A549 (cell line): ENCODE results near the gene C1orf87. TPM values are rescaled to one million over a fixed set of nuclear protein-coding genes. Genes with fewer than 3 reads are reported as not detected.

Experiments used
- ATAC-seq, 2 experiments: fragments of 200-7000 bp in 1 of 2; fragments of >200 bp in 1 of 2; cut with Nextera tagmentation in 1 of 2; cut with Tn5 transposase in 1 of 2; 3 replicates each; pipeline versions ENCODE4 v1.8.0 to v1.9.1; 2018 to 2020; ENCODE audit warnings: mild to moderate bottlenecking in 1 of 2, moderate library complexity in 1 of 2
- CTCF ChIA-PET: fragments of 300-600 bp; sonication (Branson Sonifier 250); formaldehyde crosslinking; extraction: SDS; loops from one replicate; lab custom pipeline; 2021; ENCODE audit warnings: antibody characterized with exemption, inconsistent platforms; lab: Yijun Ruan, JAX
- POLR2A ChIA-PET: fragments of 350-600 bp; formaldehyde crosslinking; extraction: SDS; loops from one replicate; lab custom pipeline; 2021; ENCODE audit warnings: antibody characterized with exemption, inconsistent platforms; lab: Yijun Ruan, JAX
- DNase-seq, 2 experiments: peaks; one replicate each; pipeline versions ENCODE4 v3.0.0 to v3.0.0-alpha.2; 2011 to 2016; ENCODE audit warnings: low read depth in 1 of 2, low spot score in 1 of 2
- FAIRE-seq: peaks from 2 replicates; lab custom pipeline; 2011; peaks lifted over from hg19 to GRCh38; lab: Jason Lieb, UNC
- H3K27ac ChIP-seq, 2 experiments: fragments of >200 bp; sonication (Bioruptor Twin); formaldehyde crosslinking; 3 replicates each; pipeline ENCODE4 v1.5.1; 2016 to 2017
- H3K4me1 ChIP-seq: fragments of >200 bp; sonication (Bioruptor Twin); formaldehyde crosslinking; 3 replicates; pipeline ENCODE4 v1.6.1; 2016
- H3K4me2 ChIP-seq: fragments of >200 bp; sonication (Bioruptor Twin); formaldehyde crosslinking; 3 replicates; pipeline ENCODE4 v1.6.1; 2016
- H3K4me3 ChIP-seq: fragments of >200 bp; sonication (Bioruptor Twin); formaldehyde crosslinking; 3 replicates; pipeline ENCODE4 v1.5.1; 2016
- H3K9me3 ChIP-seq: fragments of >200 bp; sonication (Bioruptor Twin); formaldehyde crosslinking; 3 replicates; pipeline ENCODE4 v1.6.1; 2016
- CBX8 ChIP-seq: fragments of 200-600 bp; sonication (generic); IDR thresholded peaks from 2 replicates; pipeline ENCODE4 v1.6.1; 2016
- CHD2 ChIP-seq: fragments of 150-350 bp; IDR thresholded peaks from 2 replicates; pipeline ENCODE4 v1.6.1; 2014; ENCODE audit warnings: low read length; ENCODE audit not compliant: partially characterized antibody
- EHF ChIP-seq: fragments of 250-450 bp; sonication (Bioruptor Pico); IDR thresholded peaks from 2 replicates; pipeline ENCODE4 v1.5.0; 2020; ENCODE audit warnings: mild to moderate bottlenecking
- EHMT2 ChIP-seq: fragments of 200-600 bp; sonication (generic); IDR thresholded peaks from 2 replicates; pipeline ENCODE4 v1.6.1; 2016; ENCODE audit warnings: antibody characterized with exemption, low read depth, mild to moderate bottlenecking, moderate library complexity
- EP300 ChIP-seq, 2 experiments: fragments of >200 bp; sonication (Bioruptor Twin); formaldehyde crosslinking; IDR thresholded peaks; 2 replicates in 1 of 2; 3 replicates in 1 of 2; pipeline ENCODE4 v1.6.1; 2016 to 2017
- FOSB ChIP-seq: fragments of 250-450 bp; sonication (Bioruptor Pico); IDR thresholded peaks from 2 replicates; pipeline ENCODE4 v1.5.0; 2020; ENCODE audit warnings: mild to moderate bottlenecking, moderate library complexity
- FOXS1 ChIP-seq: fragments of 250-450 bp; sonication (Bioruptor Pico); IDR thresholded peaks from 2 replicates; pipeline ENCODE4 v1.5.0; 2020; ENCODE audit warnings: mild to moderate bottlenecking, moderate library complexity
- HMGXB4 ChIP-seq: fragments of 250-450 bp; sonication (Bioruptor Pico); IDR thresholded peaks from 2 replicates; pipeline ENCODE4 v1.5.0; 2021; ENCODE audit warnings: mild to moderate bottlenecking, moderate library complexity, borderline replicate concordance
- HOXA7 ChIP-seq: fragments of 250-450 bp; sonication (Bioruptor Pico); IDR thresholded peaks from 2 replicates; pipeline ENCODE4 v1.5.0; 2020; ENCODE audit warnings: mild to moderate bottlenecking, moderate library complexity
- HOXB5 ChIP-seq: fragments of 250-450 bp; sonication (Bioruptor Pico); IDR thresholded peaks from 2 replicates; pipeline ENCODE4 v1.5.0; 2020; ENCODE audit warnings: mild to moderate bottlenecking, moderate library complexity
- MAX ChIP-seq: IDR thresholded peaks from 2 replicates; pipeline ENCODE4 v1.6.1; 2012
- MAZ ChIP-seq: fragments of 150-350 bp; IDR thresholded peaks from 2 replicates; pipeline ENCODE4 v1.6.1; 2014; ENCODE audit warnings: antibody characterized with exemption, low read depth, low read length, borderline replicate concordance
- NFE2L2 ChIP-seq: fragments of 150-350 bp; conservative IDR thresholded peaks from 2 replicates; pipeline ENCODE4 v1.6.1; 2014; ENCODE audit warnings: low read length
- RAD21 ChIP-seq, 2 experiments: fragments of >200 bp in 1 of 2; sonication (Bioruptor Twin) in 1 of 2; formaldehyde crosslinking in 1 of 2; IDR thresholded peaks in 1 of 2; conservative IDR thresholded peaks in 1 of 2; 2 replicates in 1 of 2; 3 replicates in 1 of 2; pipeline ENCODE4 v1.6.1; 2012 to 2018; ENCODE audit warnings: inconsistent platforms in 1 of 2
- RNF2 ChIP-seq: fragments of 200-600 bp; sonication (generic); IDR thresholded peaks from 2 replicates; pipeline ENCODE4 v1.6.1; 2016; ENCODE audit warnings: low read depth, mild to moderate bottlenecking, antibody characterized with exemption, moderate library complexity, borderline replicate concordance
- USF2 ChIP-seq: fragments of 450-650 bp; IDR thresholded peaks from 2 replicates; pipeline ENCODE4 v1.6.1; 2014; ENCODE audit warnings: antibody characterized with exemption
- WGBS: methylation state at CpG from one replicate; pipeline ENCODE4 v1.1.6; 2017; ENCODE audit errors: missing lambda C conversion rate; 5-methylcytosine and 5-hydroxymethylcytosine counted together
- polyA plus RNA-seq, 4 experiments: library from polyadenylated mRNA; depleted of rRNA in 3 of 4; stranded (reverse); fragments of >200 nt; fragmentation: RNase III in 1 of 4; extraction: RNeasy Plus Mini Kit Qiagen cat#74134 plus additional on column Dnase treatment in 1 of 4; gene quantifications; 2 replicates in 3 of 4; 3 replicates in 1 of 4; pipeline ENCODE4 v1.2.3, GENCODE V29; 2011 to 2017
- TF ChIP-seq, protein P1 (sequence below): IDR thresholded peaks from 2 replicates; pipeline ENCODE4 v1.6.1; 2012; ENCODE audit warnings: low read depth, borderline replicate concordance
- TF ChIP-seq, protein P2 (sequence below): fragments of >200 bp; sonication (Bioruptor Twin); formaldehyde crosslinking; IDR thresholded peaks from 3 replicates; pipeline ENCODE4 v1.5.1; 2016

Gene C1orf87
- polyA plus RNA-seq, 2 of the 4 experiments (the other 2 are of a cell fraction), result not detected

- TF ChIP-seq FOXS1 (CRISPR knock-in tag) (no peak), RAD21 (conservative IDR thresholded peaks at IDR 0.05 in 1 of 2, IDR thresholded peaks at IDR 0.05 in 1 of 2) (no peak), EHMT2 (no peak), MAX (no peak), RNF2 (no peak), HOXB5 (CRISPR knock-in tag) (no peak), USF2 (no peak), MAZ (no peak), FOSB (CRISPR knock-in tag) (no peak), EHF (CRISPR knock-in tag) (no peak), HOXA7 (CRISPR knock-in tag) (no peak), HMGXB4 (CRISPR knock-in tag) (no peak), CHD2 (no peak), CBX8 (no peak), EP300 (IDR thresholded peaks at IDR 0.05) (no peak)
- TF ChIP-seq, protein P1, sequence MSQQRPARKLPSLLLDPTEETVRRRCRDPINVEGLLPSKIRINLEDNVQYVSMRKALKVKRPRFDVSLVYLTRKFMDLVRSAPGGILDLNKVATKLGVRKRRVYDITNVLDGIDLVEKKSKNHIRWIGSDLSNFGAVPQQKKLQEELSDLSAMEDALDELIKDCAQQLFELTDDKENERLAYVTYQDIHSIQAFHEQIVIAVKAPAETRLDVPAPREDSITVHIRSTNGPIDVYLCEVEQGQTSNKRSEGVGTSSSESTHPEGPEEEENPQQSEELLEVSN, result no peak
- TF ChIP-seq, protein P2, sequence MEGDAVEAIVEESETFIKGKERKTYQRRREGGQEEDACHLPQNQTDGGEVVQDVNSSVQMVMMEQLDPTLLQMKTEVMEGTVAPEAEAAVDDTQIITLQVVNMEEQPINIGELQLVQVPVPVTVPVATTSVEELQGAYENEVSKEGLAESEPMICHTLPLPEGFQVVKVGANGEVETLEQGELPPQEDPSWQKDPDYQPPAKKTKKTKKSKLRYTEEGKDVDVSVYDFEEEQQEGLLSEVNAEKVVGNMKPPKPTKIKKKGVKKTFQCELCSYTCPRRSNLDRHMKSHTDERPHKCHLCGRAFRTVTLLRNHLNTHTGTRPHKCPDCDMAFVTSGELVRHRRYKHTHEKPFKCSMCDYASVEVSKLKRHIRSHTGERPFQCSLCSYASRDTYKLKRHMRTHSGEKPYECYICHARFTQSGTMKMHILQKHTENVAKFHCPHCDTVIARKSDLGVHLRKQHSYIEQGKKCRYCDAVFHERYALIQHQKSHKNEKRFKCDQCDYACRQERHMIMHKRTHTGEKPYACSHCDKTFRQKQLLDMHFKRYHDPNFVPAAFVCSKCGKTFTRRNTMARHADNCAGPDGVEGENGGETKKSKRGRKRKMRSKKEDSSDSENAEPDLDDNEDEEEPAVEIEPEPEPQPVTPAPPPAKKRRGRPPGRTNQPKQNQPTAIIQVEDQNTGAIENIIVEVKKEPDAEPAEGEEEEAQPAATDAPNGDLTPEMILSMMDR, result no peak
- TF ChIP-seq, all 56 proteins: peak for 0
- WGBS, result 70% methylated on average over 2 of the region's 2 CpGs
- POLR2A ChIA-PET, result no interaction called here
- DNase-seq (no peak), ATAC-seq (no peak), FAIRE-seq (no peak)
- no peak overlapping the region for H3K4me2 ChIP-seq
- no peak overlapping the region for H3K27ac ChIP-seq
- no peaks in the 10 kb centered on the region for H3K9me3 ChIP-seq
- H3K4me3 ChIP-seq, result no peak overlapping the region
- CTCF ChIA-PET, result no interaction called here
- no peaks in the 10 kb centered on the region for H3K4me1 ChIP-seq
These were observed 31.8 kb downstream of the C1orf87 start for GRCh38 chr1:60041783-60042182.

DNA sequence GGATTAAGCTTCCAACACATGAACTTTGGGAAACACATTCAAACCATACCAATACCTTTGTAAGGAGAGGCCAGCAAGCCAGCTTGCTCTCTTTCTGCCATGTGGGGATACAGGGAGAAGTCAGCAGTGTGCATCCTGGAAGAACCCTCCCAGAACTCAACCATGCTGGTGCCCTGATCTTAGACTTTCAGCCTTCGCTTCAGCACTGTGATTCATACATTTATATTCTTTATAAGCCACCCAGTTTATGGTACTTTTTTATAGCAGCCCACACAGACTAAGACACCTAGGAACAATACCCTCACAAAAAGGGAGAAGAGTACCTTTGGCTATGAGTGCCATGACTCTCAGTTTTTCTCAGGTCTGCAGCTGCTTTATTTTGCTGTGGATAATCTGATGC lies 35.9 kb downstream of the C1orf87 start:
- WGBS, result 8% methylated on average over 1 of the region's 1 CpG
- TF ChIP-seq NFE2L2 (no peak), EHMT2 (no peak)
- DNase-seq (no peak), ATAC-seq (no peak), FAIRE-seq (no peak)
- Histone ChIP-seq H3K4me3 (no peak overlapping the region), H3K27ac (no peak overlapping the region), H3K4me1 (no peaks in the 10 kb centered on the region), H3K4me2 (no peak overlapping the region), H3K9me3 (no peaks in the 10 kb centered on the region)
- ChIA-PET POLR2A (no interaction called here), CTCF (no interaction called here)
